IPS DF 6.9 (cell line): ENCODE data around the gene PPP2R2B.

Source experiments
- DNase-seq: peaks from one replicate; pipeline ENCODE4 v3.0.0-alpha.2; 2013; ENCODE audit warnings: low read depth, low spot score
- H3K27ac ChIP-seq: one replicate; pipeline ENCODE4 v1.5.1; 2013; ENCODE audit warnings: low read length, control low read depth
- H3K27me3 ChIP-seq: 2 replicates; pipeline ENCODE4 v1.6.1; 2013; ENCODE audit warnings: mild to moderate bottlenecking, low read length; ENCODE audit not compliant: control insufficient read depth, insufficient read depth
- H3K36me3 ChIP-seq: 2 replicates; pipeline ENCODE4 v1.6.1; 2013; ENCODE audit warnings: low read length; ENCODE audit not compliant: control insufficient read depth, insufficient read depth
- H3K4me1 ChIP-seq: 2 replicates; pipeline ENCODE4 v1.6.1; 2013; ENCODE audit warnings: low read length; ENCODE audit not compliant: control insufficient read depth, insufficient read depth
- H3K4me3 ChIP-seq: 2 replicates; pipeline ENCODE4 v1.5.1; 2013; ENCODE audit warnings: mild to moderate bottlenecking, low read length
- H3K9me3 ChIP-seq: 2 replicates; pipeline ENCODE4 v1.6.1; 2013; ENCODE audit warnings: low read length, inconsistent platforms; ENCODE audit not compliant: control insufficient read depth, insufficient read depth
- WGBS: extraction: QIAGEN DNeasy Blood & Tissue Kit; methylation state at CpG from one replicate; pipeline ENCODE4 v1.1.7; 2013; ENCODE audit warnings: mixed read lengths, missing lambda C conversion rate; ENCODE audit not compliant: insufficient read length, insufficient coverage; 5-methylcytosine and 5-hydroxymethylcytosine counted together

Gene PPP2R2B

GRCh38 chr5:146683861-146684260 is 194.7 kb downstream of the PPP2R2B start:
- WGBS, result no CpG with 5 or more reads among the region's 5 CpGs

GRCh38 chr5:146682899-146683532 is 195.5 kb downstream of the PPP2R2B start:
- no peaks in the 10 kb centered on the region for H3K9me3 ChIP-seq
- no peaks in the 10 kb centered on the region for H3K4me1 ChIP-seq
- WGBS, result no CpG with 5 or more reads among the region's 5 CpGs
- H3K4me3 ChIP-seq, result no peak overlapping the region
- no peak overlapping the region for H3K27ac ChIP-seq
- no peaks in the 10 kb centered on the region for H3K36me3 ChIP-seq
- H3K27me3 ChIP-seq, result no peaks in the 10 kb centered on the region
- DNase-seq, result no peak

More at GRCh38 chr5:146683861-146684260, 194.7 kb downstream of the PPP2R2B start:
- no peaks in the 10 kb centered on the region for H3K27me3 ChIP-seq
- no peaks in the 10 kb centered on the region for H3K36me3 ChIP-seq
- no peak for DNase-seq
- H3K27ac ChIP-seq, result no peak overlapping the region
- H3K4me3 ChIP-seq, result no peak overlapping the region
- H3K9me3 ChIP-seq, result no peaks in the 10 kb centered on the region
- H3K4me1 ChIP-seq, result no peaks in the 10 kb centered on the region

- no CpG with 5 or more reads among the region's 2 CpGs for WGBS
- H3K27me3 ChIP-seq, result no peaks in the 10 kb centered on the region
These were observed 196.9 kb downstream of the PPP2R2B start for GRCh38 chr5:146681585-146682105.

GRCh38 chr5:146680846-146681584 is 197.5 kb downstream of the PPP2R2B start:
- WGBS, result no CpG with 5 or more reads among the region's 9 CpGs
- H3K4me1 ChIP-seq, result no peaks in the 10 kb centered on the region
- H3K4me3 ChIP-seq, result no peak overlapping the region
- no peaks in the 10 kb centered on the region for H3K27me3 ChIP-seq
- H3K9me3 ChIP-seq, result no peaks in the 10 kb centered on the region
- H3K27ac ChIP-seq, result no peak overlapping the region
- DNase-seq, result no peak
- H3K36me3 ChIP-seq, result no peaks in the 10 kb centered on the region

More at GRCh38 chr5:146681585-146682105, 196.9 kb downstream of the PPP2R2B start:
- no peaks in the 10 kb centered on the region for H3K36me3 ChIP-seq
- no peak for DNase-seq
- H3K4me1 ChIP-seq, result no peaks in the 10 kb centered on the region
- H3K4me3 ChIP-seq, result no peak overlapping the region
- H3K9me3 ChIP-seq, result no peaks in the 10 kb centered on the region
- H3K27ac ChIP-seq, result no peak overlapping the region

GRCh38 chr5:146675636-146676035 is 202.9 kb downstream of the PPP2R2B start:
- H3K4me1 ChIP-seq, result peaks cover 5% of the 10 kb centered on the region; the same call in 1 of the 2 replicates
- H3K27ac ChIP-seq, result no peak overlapping the region
- DNase-seq, result no peak
- no CpG with 5 or more reads among the region's 4 CpGs for WGBS
- H3K4me3 ChIP-seq, result no peak overlapping the region
- no peaks in the 10 kb centered on the region for H3K9me3 ChIP-seq
- no peaks in the 10 kb centered on the region for H3K27me3 ChIP-seq
- no peaks in the 10 kb centered on the region for H3K36me3 ChIP-seq

- H3K36me3 ChIP-seq, result no peaks in the 10 kb centered on the region
- H3K9me3 ChIP-seq, result no peaks in the 10 kb centered on the region
- WGBS, result no CpG with 5 or more reads among the region's 1 CpG
- H3K4me1 ChIP-seq, result peaks cover 5% of the 10 kb centered on the region; the same call in 1 of the 2 replicates
- H3K27ac ChIP-seq, result no peak overlapping the region
- no peaks in the 10 kb centered on the region for H3K27me3 ChIP-seq
- no peak overlapping the region for H3K4me3 ChIP-seq
- DNase-seq, result no peak
These were observed 205.7 kb downstream of the PPP2R2B start for GRCh38 chr5:146672866-146673265.

- DNase-seq, result no peak
- WGBS, result no CpG with 5 or more reads among the region's 7 CpGs
- H3K27ac ChIP-seq, result no peak overlapping the region
- H3K4me1 ChIP-seq, result peaks cover 5% of the 10 kb centered on the region; the same call in 1 of the 2 replicates
- H3K9me3 ChIP-seq, result no peaks in the 10 kb centered on the region
- H3K4me3 ChIP-seq, result no peak overlapping the region
- H3K36me3 ChIP-seq, result no peaks in the 10 kb centered on the region
- H3K27me3 ChIP-seq, result no peaks in the 10 kb centered on the region
These were observed 206.8 kb downstream of the PPP2R2B start for GRCh38 chr5:146671561-146672295.

- H3K4me3 ChIP-seq, result no peak overlapping the region
- H3K27ac ChIP-seq, result no peak overlapping the region
- no peaks in the 10 kb centered on the region for H3K27me3 ChIP-seq
- H3K4me1 ChIP-seq, result peaks cover 5% of the 10 kb centered on the region; the same call in 1 of the 2 replicates
- no peak for DNase-seq
- no peaks in the 10 kb centered on the region for H3K9me3 ChIP-seq
- no peaks in the 10 kb centered on the region for H3K36me3 ChIP-seq
- no CpG with 5 or more reads among the region's 3 CpGs for WGBS
These were observed 208.9 kb downstream of the PPP2R2B start for GRCh38 chr5:146669656-146670055.

- Histone ChIP-seq H3K27me3 (no peaks in the 10 kb centered on the region), H3K4me3 (no peak overlapping the region), H3K27ac (no peak overlapping the region), H3K4me1 (peaks cover 5% of the 10 kb centered on the region; the same call in 1 of the 2 replicates), H3K9me3 (no peaks in the 10 kb centered on the region), H3K36me3 (no peaks in the 10 kb centered on the region)
- WGBS, result no CpG with 5 or more reads among the region's 4 CpGs
- DNase-seq, result no peak
These were observed 210.8 kb downstream of the PPP2R2B start for GRCh38 chr5:146667633-146668272.

- H3K9me3 ChIP-seq, result no peaks in the 10 kb centered on the region
- H3K4me3 ChIP-seq, result no peak overlapping the region
- WGBS, result no CpG with 5 or more reads among the region's 1 CpG
- H3K36me3 ChIP-seq, result no peaks in the 10 kb centered on the region
- no peaks in the 10 kb centered on the region; the same call in 1 of the 2 replicates for H3K4me1 ChIP-seq
- no peak for DNase-seq
- H3K27ac ChIP-seq, result no peak overlapping the region
- no peaks in the 10 kb centered on the region for H3K27me3 ChIP-seq
These were observed 216.3 kb downstream of the PPP2R2B start for GRCh38 chr5:146662229-146662628.
